ENCODE measurements around the gene GALNTL6. TPM values are rescaled to one million over a fixed set of nuclear protein-coding genes. Genes with fewer than 3 reads are reported as not detected.

Gene GALNTL6
- total RNA-seq, 2 donors from 2014 or later, result 0.08 TPM; not detected in 1

DNA sequence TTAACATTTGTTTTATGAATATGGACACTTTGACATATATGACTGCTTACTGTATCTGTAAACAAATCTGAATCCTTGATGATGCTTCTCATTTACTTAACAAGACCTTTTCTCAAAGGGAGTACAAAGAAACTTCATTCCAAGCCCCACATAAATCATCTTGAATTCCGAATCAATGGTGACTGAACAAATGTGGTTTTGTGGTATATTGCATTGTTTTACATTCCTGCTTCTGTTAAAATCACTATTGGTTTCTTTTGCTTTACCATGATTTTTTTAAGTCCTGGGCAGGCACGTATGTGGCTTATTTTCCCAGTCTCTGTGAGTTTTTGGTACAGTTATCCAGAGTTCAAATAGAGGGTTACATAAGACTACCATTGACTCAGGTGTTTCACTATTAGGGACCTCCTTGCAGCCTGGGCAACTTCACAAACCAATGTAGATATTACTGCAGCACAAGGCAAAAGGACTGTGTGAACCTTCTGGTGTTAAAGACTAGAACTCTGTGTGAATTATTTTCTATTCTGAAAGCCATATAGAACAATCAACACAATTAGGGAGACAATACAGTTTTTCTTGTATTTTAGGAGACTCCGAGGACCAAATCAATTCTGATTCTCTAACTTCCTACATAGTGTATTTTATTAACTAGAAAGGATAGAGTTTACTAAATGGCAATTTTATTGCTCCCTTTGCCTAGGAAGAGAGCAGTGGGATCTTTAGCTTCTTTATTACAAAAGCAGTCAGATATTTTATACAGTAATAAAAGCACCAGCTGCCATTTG lies 196.4 kb downstream of the GALNTL6 start:
- H3K9me3 ChIP-seq, result no peaks in the 10 kb centered on the region
- no peak for DNase-seq (ENCODE audit: low spot score)

DNA sequence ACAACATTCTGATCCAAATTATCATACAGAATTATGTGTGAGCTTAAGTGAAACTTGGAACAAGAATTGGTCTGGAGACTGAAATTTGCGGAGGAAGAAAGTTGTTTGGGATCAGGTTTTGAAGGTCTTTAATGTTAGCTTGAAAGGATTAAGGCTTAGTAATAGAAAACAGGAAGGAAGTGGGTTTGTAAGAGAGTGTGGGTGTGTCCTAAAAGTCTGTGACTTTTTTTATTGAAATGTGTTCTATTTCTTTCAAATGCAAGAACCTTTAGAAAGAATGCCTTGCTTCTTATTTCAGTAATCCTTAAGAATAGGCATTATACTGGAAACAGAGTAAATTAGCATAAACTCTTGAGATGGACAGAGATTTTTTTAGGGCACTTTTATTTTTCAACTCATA lies 198.0 kb downstream of the GALNTL6 start:
- no peak for DNase-seq (ENCODE audit: low spot score)
- Histone ChIP-seq H3K4me3 (no peak overlapping the region), H3K9me3 (no peaks in the 10 kb centered on the region), H3K36me3 (no peaks in the 10 kb centered on the region), H3K27ac (no peak overlapping the region), H3K27me3 (no peaks in the 10 kb centered on the region), H3K4me1 (no peaks in the 10 kb centered on the region)
- TF ChIP-seq, protein P1, sequence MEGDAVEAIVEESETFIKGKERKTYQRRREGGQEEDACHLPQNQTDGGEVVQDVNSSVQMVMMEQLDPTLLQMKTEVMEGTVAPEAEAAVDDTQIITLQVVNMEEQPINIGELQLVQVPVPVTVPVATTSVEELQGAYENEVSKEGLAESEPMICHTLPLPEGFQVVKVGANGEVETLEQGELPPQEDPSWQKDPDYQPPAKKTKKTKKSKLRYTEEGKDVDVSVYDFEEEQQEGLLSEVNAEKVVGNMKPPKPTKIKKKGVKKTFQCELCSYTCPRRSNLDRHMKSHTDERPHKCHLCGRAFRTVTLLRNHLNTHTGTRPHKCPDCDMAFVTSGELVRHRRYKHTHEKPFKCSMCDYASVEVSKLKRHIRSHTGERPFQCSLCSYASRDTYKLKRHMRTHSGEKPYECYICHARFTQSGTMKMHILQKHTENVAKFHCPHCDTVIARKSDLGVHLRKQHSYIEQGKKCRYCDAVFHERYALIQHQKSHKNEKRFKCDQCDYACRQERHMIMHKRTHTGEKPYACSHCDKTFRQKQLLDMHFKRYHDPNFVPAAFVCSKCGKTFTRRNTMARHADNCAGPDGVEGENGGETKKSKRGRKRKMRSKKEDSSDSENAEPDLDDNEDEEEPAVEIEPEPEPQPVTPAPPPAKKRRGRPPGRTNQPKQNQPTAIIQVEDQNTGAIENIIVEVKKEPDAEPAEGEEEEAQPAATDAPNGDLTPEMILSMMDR (IDR thresholded peaks at IDR 0.05), result no peak

More for the DNA sequence above, 196.4 kb downstream of the GALNTL6 start:
- TF ChIP-seq, protein P1 (IDR thresholded peaks at IDR 0.05), result no peak
- no peak overlapping the region for H3K4me3 ChIP-seq
- no peaks in the 10 kb centered on the region for H3K4me1 ChIP-seq
- no peaks in the 10 kb centered on the region for H3K27me3 ChIP-seq
- H3K36me3 ChIP-seq, result no peaks in the 10 kb centered on the region
- H3K27ac ChIP-seq, result no peak overlapping the region

DNA sequence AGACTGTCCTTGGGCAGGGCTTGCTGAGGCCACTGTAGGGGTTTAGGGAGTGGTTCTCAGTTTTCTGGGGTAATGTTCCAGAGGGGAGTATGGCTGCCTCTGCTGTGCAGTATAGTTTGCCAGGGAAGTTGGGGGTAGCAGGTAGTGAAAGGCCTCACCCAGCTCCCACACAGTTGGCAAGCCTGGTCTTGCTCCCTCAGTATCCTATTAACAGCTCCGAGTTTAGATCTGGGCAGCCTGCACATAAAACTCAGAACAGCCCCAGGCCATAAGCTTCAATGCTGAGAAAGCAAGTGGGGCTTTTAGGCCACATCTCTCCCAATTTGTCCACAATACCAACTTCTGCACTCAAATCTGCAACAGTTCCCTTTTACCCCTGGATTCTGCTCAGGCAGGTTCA lies 205.2 kb downstream of the GALNTL6 start:
- TF ChIP-seq, protein P1 (IDR thresholded peaks at IDR 0.05), result no peak
- DNase-seq (ENCODE audit: low spot score), result no peak
- no peak overlapping the region for H3K4me3 ChIP-seq
- H3K36me3 ChIP-seq, result no peaks in the 10 kb centered on the region
- no peaks in the 10 kb centered on the region for H3K4me1 ChIP-seq
- no peaks in the 10 kb centered on the region for H3K27me3 ChIP-seq
- H3K27ac ChIP-seq, result no peak overlapping the region
- H3K9me3 ChIP-seq, result no peaks in the 10 kb centered on the region

DNA sequence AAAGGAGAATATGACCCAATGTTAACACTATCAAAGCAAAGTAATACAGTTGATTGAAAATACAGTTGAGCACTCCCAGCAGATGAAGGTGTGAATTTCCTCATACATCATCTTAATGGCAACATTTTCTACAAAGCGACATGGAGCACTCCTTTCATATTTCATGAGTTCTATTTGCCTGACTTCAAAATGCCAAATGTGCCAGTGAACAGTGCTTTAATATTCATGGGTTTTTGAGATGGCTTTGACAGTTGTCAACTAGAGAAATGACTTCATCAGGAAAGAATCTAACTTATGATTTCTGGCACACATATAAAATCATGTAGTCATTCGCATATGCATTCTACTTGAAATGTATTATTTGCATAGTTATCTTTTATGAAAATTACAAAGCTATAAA lies 222.4 kb downstream of the GALNTL6 start:
- Histone ChIP-seq H3K4me3 (no peak overlapping the region), H3K27ac (no peak overlapping the region), H3K4me1 (no peaks in the 10 kb centered on the region), H3K9me3 (no peaks in the 10 kb centered on the region), H3K36me3 (no peaks in the 10 kb centered on the region), H3K27me3 (no peaks in the 10 kb centered on the region)
- DNase-seq (ENCODE audit: low spot score), result no peak
- TF ChIP-seq, protein P1 (IDR thresholded peaks at IDR 0.05), result no peak

DNA sequence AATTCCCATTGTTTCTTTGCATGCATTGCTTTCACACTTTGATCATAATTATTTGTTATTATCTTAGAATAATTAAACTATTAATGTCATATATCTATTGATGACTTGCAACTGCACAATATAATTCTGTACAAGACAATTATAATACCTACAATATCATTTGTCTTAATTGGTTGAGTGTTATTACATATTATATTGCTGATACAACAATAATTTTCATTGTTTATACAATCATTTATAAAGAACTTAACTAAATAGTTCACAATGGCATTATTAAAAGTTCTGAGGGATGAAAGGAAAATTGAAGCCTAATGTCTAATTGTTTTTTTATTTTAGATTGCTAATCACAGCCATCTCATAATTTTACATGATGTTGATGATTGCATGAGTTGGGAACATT lies 227.6 kb downstream of the GALNTL6 start:
- no peaks in the 10 kb centered on the region for H3K36me3 ChIP-seq
- H3K9me3 ChIP-seq, result no peaks in the 10 kb centered on the region
- no peak overlapping the region for H3K4me3 ChIP-seq
- TF ChIP-seq, protein P1 (IDR thresholded peaks at IDR 0.05), result no peak
- H3K27me3 ChIP-seq, result no peaks in the 10 kb centered on the region
- no peak overlapping the region for H3K27ac ChIP-seq
- no peaks in the 10 kb centered on the region for H3K4me1 ChIP-seq
- DNase-seq (ENCODE audit: low spot score), result no peak

DNA sequence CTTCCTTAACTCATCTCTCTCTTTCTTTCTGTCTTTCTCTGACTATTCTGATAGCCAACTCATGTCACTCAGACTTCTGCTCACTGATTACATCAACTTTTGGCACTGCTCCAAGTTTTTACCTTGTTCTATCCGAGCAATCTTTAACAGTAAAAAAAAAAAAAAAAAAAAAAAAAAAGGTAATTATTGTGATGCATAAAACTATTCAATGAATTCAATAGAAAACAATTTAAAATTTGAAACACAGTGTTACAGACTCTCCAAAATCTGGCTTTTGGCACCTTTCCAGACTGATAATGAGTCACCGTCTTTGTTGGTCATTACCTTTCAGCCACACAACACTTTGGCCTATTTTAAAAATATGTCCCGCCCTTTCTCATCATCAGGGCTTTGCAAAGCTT lies 229.5 kb downstream of the GALNTL6 start:
- TF ChIP-seq, protein P1 (IDR thresholded peaks at IDR 0.05), result no peak
- Histone ChIP-seq H3K4me1 (no peaks in the 10 kb centered on the region), H3K9me3 (no peaks in the 10 kb centered on the region), H3K4me3 (no peak overlapping the region), H3K27ac (no peak overlapping the region), H3K36me3 (no peaks in the 10 kb centered on the region), H3K27me3 (no peaks in the 10 kb centered on the region)
- no peak for DNase-seq (ENCODE audit: low spot score)
